GM23338 (cell line): Measurements from ENCODE around the gene SPRED2. TPM values are rescaled to one million over a fixed set of nuclear protein-coding genes. Genes with fewer than 3 reads are reported as not detected.

ENCODE experiments used
- ATAC-seq: fragments of 200-7000 bp; cut with Tn5 transposase; 3 replicates; pipeline ENCODE4 v1.9.1; 2020
- DNase-seq: peaks from one replicate; pipeline ENCODE4 v3.0.0-alpha.2; 2015; ENCODE audit warnings: low spot score
- H2AFZ ChIP-seq: fragments of 200-600 bp; sonication (generic); 2 replicates; pipeline ENCODE4 v1.8.0; 2016; ENCODE audit warnings: antibody characterized with exemption, mild to moderate bottlenecking, moderate library complexity
- H3F3A ChIP-seq: fragments of 200-600 bp; sonication (generic); replicated peaks from 2 replicates; pipeline ENCODE4 v1.8.0; 2017; ENCODE audit warnings: antibody characterized with exemption, mixed run types, low read depth
- H3K27ac ChIP-seq: fragments of 200-600 bp; sonication (generic); 2 replicates; pipeline ENCODE4 v1.6.1; 2016; ENCODE audit warnings: low read depth
- H3K27me3 ChIP-seq: fragments of 200-600 bp; sonication (generic); 2 replicates; pipeline ENCODE4 v1.8.0; 2016; ENCODE audit warnings: mild to moderate bottlenecking, mixed run types, moderate library complexity; ENCODE audit not compliant: insufficient read depth
- H3K36me3 ChIP-seq: fragments of 200-600 bp; sonication (generic); 2 replicates; pipeline ENCODE4 v1.8.0; 2016; ENCODE audit warnings: mild to moderate bottlenecking; ENCODE audit not compliant: insufficient read depth
- H3K4me1 ChIP-seq: fragments of 200-600 bp; sonication (generic); 2 replicates; pipeline ENCODE4 v1.8.0; 2016; ENCODE audit warnings: mild to moderate bottlenecking, moderate library complexity; ENCODE audit not compliant: insufficient read depth
- H3K4me2 ChIP-seq: fragments of 200-600 bp; sonication (generic); 2 replicates; pipeline ENCODE4 v1.7.1; 2017; ENCODE audit warnings: mixed run types
- H3K4me3 ChIP-seq: fragments of 200-600 bp; sonication (generic); 2 replicates; pipeline ENCODE4 v1.6.1; 2016; ENCODE audit warnings: mixed run types
- H3K79me2 ChIP-seq: fragments of 200-600 bp; sonication (generic); replicated peaks from 2 replicates; pipeline ENCODE4 v1.8.0; 2017; ENCODE audit warnings: mild to moderate bottlenecking; ENCODE audit not compliant: insufficient read depth
- H3K9me2 ChIP-seq: fragments of 200-600 bp; sonication (generic); 2 replicates; pipeline ENCODE4 v1.8.0; 2017; ENCODE audit not compliant: insufficient read depth
- H4K20me1 ChIP-seq: fragments of 200-600 bp; sonication (generic); replicated peaks from 2 replicates; pipeline ENCODE4 v1.8.0; 2017; ENCODE audit warnings: mild to moderate bottlenecking; ENCODE audit not compliant: insufficient read depth
- H3K27ac Mint-ChIP-seq: 2 replicates; pipeline ENCODE4 v1.8.0; 2020; ENCODE audit warnings: inconsistent platforms, mild to moderate bottlenecking, moderate library complexity, mixed read lengths
- H3K27me3 Mint-ChIP-seq: 3 replicates; pipeline ENCODE4 v1.8.0; 2022; ENCODE audit warnings: low read depth, mild to moderate bottlenecking, moderate library complexity, mixed read lengths, inconsistent platforms; ENCODE audit not compliant: insufficient read depth, poor library complexity
- H3K36me3 Mint-ChIP-seq: 3 replicates; pipeline ENCODE4 v1.8.0; 2021; ENCODE audit warnings: low read depth, mild to moderate bottlenecking, inconsistent platforms, moderate library complexity, mixed read lengths
- H3K4me1 Mint-ChIP-seq: 3 replicates; pipeline ENCODE4 v1.8.0; 2020; ENCODE audit warnings: mild to moderate bottlenecking, inconsistent platforms, mixed read lengths
- H3K4me3 Mint-ChIP-seq: 3 replicates; pipeline ENCODE4 v1.8.0; 2021; ENCODE audit warnings: moderate library complexity, mild to moderate bottlenecking, inconsistent platforms, mixed read lengths
- H3K9me3 Mint-ChIP-seq: 3 replicates; pipeline ENCODE4 v1.8.0; 2020; ENCODE audit warnings: moderate library complexity, mild to moderate bottlenecking, inconsistent platforms, mixed read lengths
- CREB1 ChIP-seq: fragments of 250-450 bp; sonication (Bioruptor Pico); IDR thresholded peaks from 2 replicates; pipeline ENCODE4 v1.5.0; 2020; ENCODE audit warnings: low read depth, mild to moderate bottlenecking, moderate library complexity
- EZH2 ChIP-seq: fragments of 200-600 bp; sonication (generic); IDR thresholded peaks from one replicate; pipeline ENCODE4 v1.8.0; 2017; ENCODE audit warnings: antibody characterized with exemption, mild to moderate bottlenecking, low read depth; ENCODE audit not compliant: unreplicated experiment
- EZH2phosphoT487 ChIP-seq: fragments of 200-600 bp; sonication (generic); IDR thresholded peaks from one replicate; pipeline ENCODE4 v1.8.1; 2018; ENCODE audit warnings: antibody characterized with exemption; ENCODE audit not compliant: unreplicated experiment
- JUNB ChIP-seq: IDR thresholded peaks from one replicate; pipeline ENCODE4 v1.6.1; 2016; ENCODE audit warnings: antibody characterized with exemption; ENCODE audit not compliant: unreplicated experiment
- NANOG ChIP-seq: IDR thresholded peaks from 2 replicates; pipeline ENCODE4 v1.6.1; 2016; ENCODE audit warnings: antibody characterized with exemption, borderline replicate concordance
- POLR2AphosphoS5 ChIP-seq: IDR thresholded peaks from 2 replicates; pipeline ENCODE4 v1.6.1; 2016; ENCODE audit warnings: antibody characterized with exemption, low read depth
- REST ChIP-seq: IDR thresholded peaks from one replicate; pipeline ENCODE4 v1.6.1; 2018; ENCODE audit warnings: antibody characterized with exemption; ENCODE audit not compliant: unreplicated experiment
- ZNF331 ChIP-seq: fragments of 250-450 bp; sonication (Bioruptor Pico); IDR thresholded peaks from 2 replicates; pipeline ENCODE4 v1.5.0; 2020; ENCODE audit warnings: low read depth, mild to moderate bottlenecking, moderate library complexity
- ZNF462 ChIP-seq: fragments of 250-450 bp; sonication (Bioruptor Pico); IDR thresholded peaks from 2 replicates; pipeline ENCODE4 v1.5.0; 2020; ENCODE audit warnings: mild to moderate bottlenecking, moderate library complexity
- polyA plus RNA-seq: library from polyadenylated mRNA; unstranded; fragments of >200 nt; fragmentation: Nextera tagmentation; extraction: Ambion mirVana; gene quantifications from 2 replicates; pipeline ENCODE4 v1.2.1, GENCODE V29; 2016
- total RNA-seq: library from RNA; depleted of rRNA; stranded (reverse); fragments of >200 nt; shearing (Covaris generic); gene quantifications from 2 replicates; pipeline ENCODE4 v1.2.3, GENCODE V29; 2014
- TF ChIP-seq, protein P1 (sequence below), 2 experiments: fragments of 200-600 bp in 1 of 2; sonication (generic) in 1 of 2; conservative IDR thresholded peaks; 2 replicates each; pipeline versions ENCODE4 v1.5.1 to v1.6.1; 2016 to 2017; ENCODE audit warnings: antibody characterized with exemption in 2 of 2, low read depth in 2 of 2, mild to moderate bottlenecking in 2 of 2, moderate library complexity in 1 of 2

SPRED2 gene
- total and polyA plus RNA-seq, 2 experiments from 2014 or later: 8.7 to 13.0 TPM

- DNase-seq: peak; percentile 53
- Mint-ChIP-seq H3K27ac (no peak overlapping the region), H3K4me1 (no peaks in the 10 kb centered on the region)
These were observed 112.2 kb downstream of the SPRED2 start for GRCh38 chr2:65320042-65320725.

More at GRCh38 chr2:65320042-65320725, 112.2 kb downstream of the SPRED2 start:
- Mint-ChIP-seq H3K36me3 (peaks cover 12% of the 10 kb centered on the region; the same call in 2 of the 3 replicates), H3K9me3 (no peaks in the 10 kb centered on the region), H3K4me3 (no peak overlapping the region), H3K27me3 (peaks cover 9% of the 10 kb centered on the region)
- ATAC-seq: peak; percentile 91
- H3K9me2 ChIP-seq: no peaks in the 10 kb centered on the region
- H3K79me2 ChIP-seq: no peaks in the 10 kb centered on the region
- no peak overlapping the region for H3K27ac ChIP-seq
- H3K36me3 ChIP-seq: no peaks in the 10 kb centered on the region
- TF ChIP-seq REST (no peak), POLR2AphosphoS5 (no peak), ZNF331 (CRISPR knock-in tag) (no peak), ZNF462 (CRISPR knock-in tag) (peak; percentile 87), EZH2 (no peak), EZH2phosphoT487 (no peak), JUNB (no peak), CREB1 (CRISPR knock-in tag) (no peak), NANOG (no peak)
- TF ChIP-seq, protein P1, sequence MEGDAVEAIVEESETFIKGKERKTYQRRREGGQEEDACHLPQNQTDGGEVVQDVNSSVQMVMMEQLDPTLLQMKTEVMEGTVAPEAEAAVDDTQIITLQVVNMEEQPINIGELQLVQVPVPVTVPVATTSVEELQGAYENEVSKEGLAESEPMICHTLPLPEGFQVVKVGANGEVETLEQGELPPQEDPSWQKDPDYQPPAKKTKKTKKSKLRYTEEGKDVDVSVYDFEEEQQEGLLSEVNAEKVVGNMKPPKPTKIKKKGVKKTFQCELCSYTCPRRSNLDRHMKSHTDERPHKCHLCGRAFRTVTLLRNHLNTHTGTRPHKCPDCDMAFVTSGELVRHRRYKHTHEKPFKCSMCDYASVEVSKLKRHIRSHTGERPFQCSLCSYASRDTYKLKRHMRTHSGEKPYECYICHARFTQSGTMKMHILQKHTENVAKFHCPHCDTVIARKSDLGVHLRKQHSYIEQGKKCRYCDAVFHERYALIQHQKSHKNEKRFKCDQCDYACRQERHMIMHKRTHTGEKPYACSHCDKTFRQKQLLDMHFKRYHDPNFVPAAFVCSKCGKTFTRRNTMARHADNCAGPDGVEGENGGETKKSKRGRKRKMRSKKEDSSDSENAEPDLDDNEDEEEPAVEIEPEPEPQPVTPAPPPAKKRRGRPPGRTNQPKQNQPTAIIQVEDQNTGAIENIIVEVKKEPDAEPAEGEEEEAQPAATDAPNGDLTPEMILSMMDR (conservative IDR thresholded peaks at IDR 0.05; ENCODE audit: low read depth in 2 of 2): peak; percentile 46 to 49
- H3K4me3 ChIP-seq: no peak overlapping the region
- no peak overlapping the region for H2AFZ ChIP-seq
- H4K20me1 ChIP-seq: peaks cover 5% of the 10 kb centered on the region
- H3F3A ChIP-seq: no peaks in the 10 kb centered on the region
- no peaks in the 10 kb centered on the region for H3K27me3 ChIP-seq
- no peaks in the 10 kb centered on the region for H3K4me1 ChIP-seq
- H3K4me2 ChIP-seq: no peak overlapping the region
